Activated T-helper 2 cell treated with anti-CD3 and anti-CD28 coated beads, Interferon-gamma antibody, Interleukin-2, Interleukin-4, amounts not matched to agents 10 μg/mL and 5 μg/mL and 100 μg/mL, durations not matched to agents 14 hours and 24 hours and 36 hours (primary cell): Measurements from ENCODE around the gene TBX15. TPM values are rescaled to one million over a fixed set of nuclear protein-coding genes. Genes with fewer than 3 reads are reported as not detected.

ENCODE experiments used
- DNase-seq: peaks from one replicate; pipeline ENCODE4 v3.0.0; 2021; ENCODE audit warnings: low spot score
- H3K27ac Mint-ChIP-seq: one replicate; pipeline ENCODE4 v1.8.0; 2021; ENCODE audit warnings: mixed read lengths
- H3K27me3 Mint-ChIP-seq: one replicate; pipeline ENCODE4 v1.8.0; 2021; ENCODE audit warnings: low read depth, mixed read lengths
- H3K36me3 Mint-ChIP-seq: one replicate; pipeline ENCODE4 v1.8.0; 2021; ENCODE audit warnings: low read depth, mixed read lengths
- H3K4me1 Mint-ChIP-seq: one replicate; pipeline ENCODE4 v1.8.0; 2021; ENCODE audit warnings: low read depth, mixed read lengths
- H3K4me3 Mint-ChIP-seq: one replicate; pipeline ENCODE4 v1.8.0; 2021; ENCODE audit warnings: low read depth, mild to moderate bottlenecking, moderate library complexity, mixed read lengths
- H3K9me3 Mint-ChIP-seq: one replicate; pipeline ENCODE4 v1.8.0; 2021; ENCODE audit warnings: mixed read lengths
- intact Hi-C: fragments of 100-400 bp; cut with micrococcal nuclease; formaldehyde crosslinking; loops from one replicate; pipeline ENCODE4 v1.15.1; 2023
- total RNA-seq: library from RNA; stranded (reverse); gene quantifications from 2 replicates; pipeline ENCODE4 v1.2.3, GENCODE V29; 2022

TBX15 gene
- total RNA-seq, 1 donor from 2014 or later: not detected

- H3K9me3 Mint-ChIP-seq: no peaks in the 10 kb centered on the region
- H3K4me1 Mint-ChIP-seq: no peaks in the 10 kb centered on the region
- no peak overlapping the region for H3K4me3 Mint-ChIP-seq
- H3K36me3 Mint-ChIP-seq: no peaks in the 10 kb centered on the region
- intact Hi-C loops: no loop called here
- no peak overlapping the region for H3K27ac Mint-ChIP-seq
- DNase-seq: no peak
- no peaks in the 10 kb centered on the region for H3K27me3 Mint-ChIP-seq
These were observed 50.6 kb downstream of the TBX15 start for GRCh38 chr1:118937413-118938072.

- Mint-ChIP-seq H3K4me3 (no peak overlapping the region), H3K27me3 (no peaks in the 10 kb centered on the region), H3K4me1 (no peaks in the 10 kb centered on the region), H3K9me3 (no peaks in the 10 kb centered on the region), H3K36me3 (no peaks in the 10 kb centered on the region), H3K27ac (no peak overlapping the region)
- intact Hi-C loops: no loop called here
- DNase-seq: no peak
These were observed 53.4 kb downstream of the TBX15 start for GRCh38 chr1:118934706-118935105.

- Mint-ChIP-seq H3K27me3 (no peaks in the 10 kb centered on the region), H3K4me1 (no peaks in the 10 kb centered on the region), H3K9me3 (peaks cover 4% of the 10 kb centered on the region), H3K36me3 (no peaks in the 10 kb centered on the region), H3K4me3 (no peak overlapping the region), H3K27ac (no peak overlapping the region)
- DNase-seq: no peak
- intact Hi-C loops: no loop called here
These were observed 54.9 kb downstream of the TBX15 start for GRCh38 chr1:118933051-118933781.

GRCh38 chr1:118931876-118932275 lies 56.3 kb downstream of the TBX15 start:
- Mint-ChIP-seq H3K4me3 (no peak overlapping the region), H3K9me3 (peaks cover 4% of the 10 kb centered on the region), H3K27me3 (no peaks in the 10 kb centered on the region), H3K27ac (no peak overlapping the region), H3K4me1 (no peaks in the 10 kb centered on the region), H3K36me3 (no peaks in the 10 kb centered on the region)
- intact Hi-C loops: no loop called here
- DNase-seq: no peak

GRCh38 chr1:118928739-118929554 lies 59.2 kb downstream of the TBX15 start:
- Mint-ChIP-seq H3K4me3 (no peak overlapping the region), H3K36me3 (no peaks in the 10 kb centered on the region), H3K9me3 (peaks cover 4% of the 10 kb centered on the region), H3K4me1 (no peaks in the 10 kb centered on the region), H3K27ac (no peak overlapping the region), H3K27me3 (no peaks in the 10 kb centered on the region)
- no peak for DNase-seq
- intact Hi-C loops: no loop called here

- intact Hi-C loops: no loop called here
- no peaks in the 10 kb centered on the region for H3K4me1 Mint-ChIP-seq
- no peak for DNase-seq
- no peaks in the 10 kb centered on the region for H3K27me3 Mint-ChIP-seq
- peaks cover 4% of the 10 kb centered on the region for H3K9me3 Mint-ChIP-seq
- no peak overlapping the region for H3K4me3 Mint-ChIP-seq
- no peak overlapping the region for H3K27ac Mint-ChIP-seq
- no peaks in the 10 kb centered on the region for H3K36me3 Mint-ChIP-seq
These were observed 60.5 kb downstream of the TBX15 start for GRCh38 chr1:118927427-118928187.

GRCh38 chr1:118926261-118926660 lies 61.9 kb downstream of the TBX15 start:
- H3K36me3 Mint-ChIP-seq: no peaks in the 10 kb centered on the region
- H3K27me3 Mint-ChIP-seq: no peaks in the 10 kb centered on the region
- H3K4me3 Mint-ChIP-seq: no peak overlapping the region
- H3K27ac Mint-ChIP-seq: no peak overlapping the region
- no peaks in the 10 kb centered on the region for H3K4me1 Mint-ChIP-seq
- no peak for DNase-seq
- H3K9me3 Mint-ChIP-seq: peaks cover 4% of the 10 kb centered on the region
- intact Hi-C loops: no loop called here

GRCh38 chr1:118925651-118926050 lies 62.5 kb downstream of the TBX15 start:
- Mint-ChIP-seq H3K27ac (no peak overlapping the region), H3K36me3 (no peaks in the 10 kb centered on the region), H3K4me3 (no peak overlapping the region), H3K27me3 (no peaks in the 10 kb centered on the region), H3K9me3 (peaks cover 4% of the 10 kb centered on the region), H3K4me1 (no peaks in the 10 kb centered on the region)
- no peak for DNase-seq
- intact Hi-C loops: no loop called here

- intact Hi-C loops: no loop called here
- Mint-ChIP-seq H3K27ac (no peak overlapping the region), H3K36me3 (no peaks in the 10 kb centered on the region), H3K4me1 (no peaks in the 10 kb centered on the region), H3K9me3 (no peaks in the 10 kb centered on the region), H3K4me3 (no peak overlapping the region), H3K27me3 (no peaks in the 10 kb centered on the region)
- no peak for DNase-seq
These were observed 64.8 kb downstream of the TBX15 start for GRCh38 chr1:118923319-118923718.

GRCh38 chr1:118921994-118922393 lies 66.1 kb downstream of the TBX15 start:
- no peaks in the 10 kb centered on the region for H3K36me3 Mint-ChIP-seq
- H3K9me3 Mint-ChIP-seq: peaks cover 4% of the 10 kb centered on the region
- intact Hi-C loops: no loop called here
- H3K4me1 Mint-ChIP-seq: no peaks in the 10 kb centered on the region
- H3K27me3 Mint-ChIP-seq: no peaks in the 10 kb centered on the region
- no peak overlapping the region for H3K4me3 Mint-ChIP-seq
- DNase-seq: no peak
- H3K27ac Mint-ChIP-seq: no peak overlapping the region

GRCh38 chr1:118920124-118920717 lies 67.9 kb downstream of the TBX15 start:
- Mint-ChIP-seq H3K27me3 (no peaks in the 10 kb centered on the region), H3K4me1 (no peaks in the 10 kb centered on the region), H3K4me3 (no peak overlapping the region), H3K36me3 (no peaks in the 10 kb centered on the region), H3K27ac (no peak overlapping the region), H3K9me3 (peaks cover 4% of the 10 kb centered on the region)
- intact Hi-C loops: no loop called here
- no peak for DNase-seq

- no peaks in the 10 kb centered on the region for H3K36me3 Mint-ChIP-seq
- H3K27ac Mint-ChIP-seq: no peak overlapping the region
- H3K4me1 Mint-ChIP-seq: no peaks in the 10 kb centered on the region
- peaks cover 4% of the 10 kb centered on the region for H3K9me3 Mint-ChIP-seq
- no peaks in the 10 kb centered on the region for H3K27me3 Mint-ChIP-seq
- no peak for DNase-seq
- intact Hi-C loops: no loop called here
- H3K4me3 Mint-ChIP-seq: no peak overlapping the region
These were observed 69.2 kb downstream of the TBX15 start for GRCh38 chr1:118918940-118919259.
